HUDEP-2 (cell line): ENCODE measurements around the gene RAD51B.

Experiments used
- DNase-seq, 76 experiments: peaks; one replicate each; lab custom pipeline; 2025; ENCODE audit not compliant: unreplicated experiment in 76 of 76; lab: John Stamatoyannopoulos, UW

The RAD51B gene

GRCh38 chr14:68487805-68488590 lies 668.4 kb downstream of the RAD51B start:
- DNase-seq, result no peak

GRCh38 chr14:68491793-68492192 lies 672.2 kb downstream of the RAD51B start:
- DNase-seq, result no peak

- no peak for DNase-seq
Observed at GRCh38 chr14:68492381-68493151, 673.0 kb downstream of the RAD51B start.

- no peak for DNase-seq
Observed at GRCh38 chr14:68493152-68493911, 673.8 kb downstream of the RAD51B start.

- DNase-seq, result no peak
Observed at GRCh38 chr14:68495101-68496039, 675.8 kb downstream of the RAD51B start.

GRCh38 chr14:68497011-68497410 lies 677.4 kb downstream of the RAD51B start:
- no peak for DNase-seq

GRCh38 chr14:68499451-68499850 lies 679.9 kb downstream of the RAD51B start:
- no peak for DNase-seq

- no peak for DNase-seq
Observed at GRCh38 chr14:68501171-68501570, 681.6 kb downstream of the RAD51B start.

- DNase-seq, result peak in 2 of 76 experiments; percentile 6 to 7
Observed at GRCh38 chr14:68501614-68502052, 682.1 kb downstream of the RAD51B start.

GRCh38 chr14:68502230-68502629 lies 682.7 kb downstream of the RAD51B start:
- no peak for DNase-seq

GRCh38 chr14:68503186-68503825 lies 683.7 kb downstream of the RAD51B start:
- no peak for DNase-seq

- DNase-seq, result no peak
Observed at GRCh38 chr14:68504861-68505260, 685.3 kb downstream of the RAD51B start.

GRCh38 chr14:68506021-68506644 lies 686.6 kb downstream of the RAD51B start:
- no peak for DNase-seq

GRCh38 chr14:68506645-68507419 lies 687.3 kb downstream of the RAD51B start:
- no peak for DNase-seq

- no peak for DNase-seq
Observed at GRCh38 chr14:68507544-68508081, 688.0 kb downstream of the RAD51B start.

- no peak for DNase-seq
Observed at GRCh38 chr14:68508581-68508980, 689.0 kb downstream of the RAD51B start.

GRCh38 chr14:68509188-68509983 lies 689.8 kb downstream of the RAD51B start:
- DNase-seq, result peak in 2 of 76 experiments; percentile 4 to 15
